Ovary (tissue), 9 donors: ENCODE results near the gene KCNB1. TPM values are rescaled to one million over a fixed set of nuclear protein-coding genes. Genes with fewer than 3 reads are reported as not detected.

ENCODE experiments used
- DNase-seq, 5 donors: peaks; one replicate each; pipeline ENCODE4 v3.0.0-alpha.2; 2019 to 2020
- H3K27ac ChIP-seq, 2 donors: fragments of 200-600 bp; one replicate each; pipeline versions ENCODE4 v1.5.1 to v1.8.0; 2019 to 2022
- H3K27me3 ChIP-seq: fragments of 200-600 bp; one replicate; pipeline ENCODE4 v1.8.0; 2022
- H3K36me3 ChIP-seq: fragments of 200-600 bp; sonication (generic); one replicate; pipeline ENCODE4 v1.5.1; 2019
- H3K4me1 ChIP-seq: one replicate; pipeline ENCODE4 v1.8.1; 2013; ENCODE audit warnings: mild to moderate bottlenecking, moderate library complexity; ENCODE audit not compliant: insufficient read depth
- H3K4me3 ChIP-seq: fragments of 200-600 bp; sonication (generic); one replicate; pipeline ENCODE4 v1.5.1; 2017
- H3K9me3 ChIP-seq, 2 donors: fragments of 200-600 bp in 1 of 2; sonication (generic) in 1 of 2; one replicate each; pipeline versions ENCODE4 v1.5.1 to v1.8.1; 2013 to 2019; ENCODE audit warnings: mild to moderate bottlenecking in 1 of 2, moderate library complexity in 1 of 2
- EP300 ChIP-seq: sonication (generic); formaldehyde crosslinking; IDR thresholded peaks from one replicate; pipeline ENCODE4 v1.6.1; 2017; ENCODE audit warnings: antibody characterized with exemption
- POLR2A ChIP-seq: fragments of 450-650 bp; IDR thresholded peaks from one replicate; pipeline ENCODE4 v1.6.1; 2017; ENCODE audit warnings: antibody characterized with exemption, mild to moderate bottlenecking, moderate library complexity
- WGBS, 3 donors: extraction: QIAGEN DNeasy Blood & Tissue Kit in 1 of 3; methylation state at CpG; one replicate each; pipeline versions ENCODE4 v1.1.5 to v1.1.7; 2013 to 2017; 5-methylcytosine and 5-hydroxymethylcytosine counted together
- intact Hi-C, 4 donors: fragments of 100-400 bp; cut with DNase I; formaldehyde crosslinking; loops; one replicate each; pipeline versions ENCODE4 v1.11.0 to v1.15.1; 2022 to 2023
- polyA plus RNA-seq, 2 donors: library from polyadenylated mRNA; stranded (reverse); fragments of 200-250 nt in 1 of 2; fragments of 350-450 nt in 1 of 2; fragmentation: Illumina TruSeq in 1 of 2; extraction: RNeasy Lipid Tissue Mini Kit (QIAGEN cat#74804) in 1 of 2; gene quantifications; one replicate each; pipeline ENCODE4 v1.2.3, GENCODE V29; 2013 to 2014
- total RNA-seq, 7 donors: library from RNA; depleted of rRNA in 2 of 7; stranded (reverse); fragments of >200 nt in 2 of 7; fragmentation: NEBNext Ultra II Directional in 3 of 7; extraction: Animal tissue kit (Norgen Biotek cat#: 25700) in 3 of 7; gene quantifications; one replicate each; pipeline versions ENCODE4 v1.1.0 to v1.2.4, GENCODE V29; 2016 to 2023
- TF ChIP-seq, protein P1 (sequence below), 3 donors: fragments of 450-650 bp in 2 of 3; fragments of 200-600 bp in 1 of 3; IDR thresholded peaks; one replicate each; pipeline versions ENCODE4 v1.5.1 to v1.8.0; 2016 to 2022; ENCODE audit warnings: antibody characterized with exemption in 3 of 3, mild to moderate bottlenecking in 1 of 3
- donor health status: DM: no; HTN: no; CAD: no; lungs with moderate emphysema.
- donor health status: DM: no; HTN: no; CAD: no.
- donor health status: Bipolar disorder and iron deficiency.
- donor health status: DM: yes; HTN: yes; CAD: no.
- donor health status: DM: no; HTN: no; CAD: no.
- donor health status: DM: yes; HTN: yes; CAD: no.

Gene KCNB1
- total and polyA plus RNA-seq, 9 donors: 0.12 to 5.4 (median 1.3) TPM

DNA sequence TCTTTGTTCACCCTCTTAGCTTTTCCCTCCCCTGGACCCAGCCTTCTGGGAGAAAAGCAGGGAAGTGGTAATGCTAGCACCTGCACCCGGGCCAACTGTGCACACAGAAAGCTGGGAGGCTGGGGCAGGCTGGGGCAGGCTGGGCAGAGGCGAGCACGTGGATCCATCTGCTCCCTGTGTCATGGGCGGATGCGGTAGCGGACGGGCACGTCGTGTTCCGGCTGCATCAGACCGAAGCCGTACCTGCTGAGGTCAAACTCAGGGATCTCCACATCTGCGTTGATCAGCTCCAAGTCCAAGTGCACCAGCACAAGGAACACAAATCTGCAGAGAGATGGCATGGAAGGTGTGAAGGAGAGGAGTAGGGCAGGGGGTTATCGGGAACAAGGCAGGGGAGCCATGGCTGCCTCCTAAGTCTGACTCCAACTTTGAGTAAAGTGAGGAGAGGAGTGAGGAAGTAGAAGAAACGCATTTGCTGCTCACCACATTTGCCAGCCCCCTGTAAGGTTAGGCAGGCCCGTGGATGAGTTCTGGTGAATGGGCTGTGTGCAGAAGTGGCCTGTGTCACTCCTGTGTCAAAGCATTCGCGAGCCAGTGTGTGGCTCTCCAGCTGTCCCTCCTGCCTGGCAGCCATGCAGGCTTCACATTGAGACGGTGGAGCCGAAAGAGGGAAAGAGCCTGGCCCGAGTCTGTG, 25.4 kb upstream of the KCNB1 start:
- no peaks in the 10 kb centered on the region for H3K27me3 ChIP-seq
- H3K27ac ChIP-seq: no peak overlapping the region
- TF ChIP-seq POLR2A (no peak), EP300 (no peak)
- TF ChIP-seq, protein P1, sequence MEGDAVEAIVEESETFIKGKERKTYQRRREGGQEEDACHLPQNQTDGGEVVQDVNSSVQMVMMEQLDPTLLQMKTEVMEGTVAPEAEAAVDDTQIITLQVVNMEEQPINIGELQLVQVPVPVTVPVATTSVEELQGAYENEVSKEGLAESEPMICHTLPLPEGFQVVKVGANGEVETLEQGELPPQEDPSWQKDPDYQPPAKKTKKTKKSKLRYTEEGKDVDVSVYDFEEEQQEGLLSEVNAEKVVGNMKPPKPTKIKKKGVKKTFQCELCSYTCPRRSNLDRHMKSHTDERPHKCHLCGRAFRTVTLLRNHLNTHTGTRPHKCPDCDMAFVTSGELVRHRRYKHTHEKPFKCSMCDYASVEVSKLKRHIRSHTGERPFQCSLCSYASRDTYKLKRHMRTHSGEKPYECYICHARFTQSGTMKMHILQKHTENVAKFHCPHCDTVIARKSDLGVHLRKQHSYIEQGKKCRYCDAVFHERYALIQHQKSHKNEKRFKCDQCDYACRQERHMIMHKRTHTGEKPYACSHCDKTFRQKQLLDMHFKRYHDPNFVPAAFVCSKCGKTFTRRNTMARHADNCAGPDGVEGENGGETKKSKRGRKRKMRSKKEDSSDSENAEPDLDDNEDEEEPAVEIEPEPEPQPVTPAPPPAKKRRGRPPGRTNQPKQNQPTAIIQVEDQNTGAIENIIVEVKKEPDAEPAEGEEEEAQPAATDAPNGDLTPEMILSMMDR (IDR thresholded peaks at IDR 0.05): no peak
- DNase-seq: no peak
- no peak overlapping the region for H3K4me3 ChIP-seq
- H3K36me3 ChIP-seq: no peaks in the 10 kb centered on the region
- H3K9me3 ChIP-seq: no peaks in the 10 kb centered on the region
- intact Hi-C loops: no loop called here
- peaks cover 2% of the 10 kb centered on the region for H3K4me1 ChIP-seq
- WGBS, 3 donors: 79 to 81% (median 80%) methylated on average over 21 of the region's 21 CpGs

DNA sequence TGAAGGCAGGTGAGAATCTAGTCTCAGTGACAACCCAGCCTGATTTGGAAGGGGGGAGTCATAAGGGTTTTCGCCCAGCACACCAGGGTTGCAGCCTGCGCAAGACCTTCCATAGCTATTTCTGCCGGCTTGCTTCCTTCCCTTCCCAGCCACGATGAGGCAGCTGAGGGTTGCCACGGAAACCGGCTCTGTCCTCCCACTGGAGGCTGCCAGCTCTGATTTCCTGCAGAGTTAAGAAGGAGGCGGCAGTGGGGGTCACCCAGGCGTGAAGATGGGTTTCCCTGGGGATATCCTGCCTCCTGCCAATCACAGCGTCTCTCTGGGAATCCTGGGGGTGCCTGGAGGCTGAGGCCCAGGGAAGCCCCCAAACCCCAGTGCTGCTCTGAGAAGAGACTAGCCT, 23.1 kb upstream of the KCNB1 start:
- Histone ChIP-seq H3K27ac (no peak overlapping the region), H3K4me1 (no peaks in the 10 kb centered on the region), H3K27me3 (no peaks in the 10 kb centered on the region), H3K36me3 (no peaks in the 10 kb centered on the region), H3K9me3 (no peaks in the 10 kb centered on the region), H3K4me3 (no peak overlapping the region)
- TF ChIP-seq POLR2A (no peak), EP300 (no peak)
- TF ChIP-seq, protein P1 (IDR thresholded peaks at IDR 0.05): no peak
- intact Hi-C loops: no loop called here
- peak in 4 of 5 donors; percentile 33 to 55 (median 40) for DNase-seq
- 44 to 45% (median 44%) methylated on average over 9 of the region's 9 CpGs for WGBS, 3 donors

DNA sequence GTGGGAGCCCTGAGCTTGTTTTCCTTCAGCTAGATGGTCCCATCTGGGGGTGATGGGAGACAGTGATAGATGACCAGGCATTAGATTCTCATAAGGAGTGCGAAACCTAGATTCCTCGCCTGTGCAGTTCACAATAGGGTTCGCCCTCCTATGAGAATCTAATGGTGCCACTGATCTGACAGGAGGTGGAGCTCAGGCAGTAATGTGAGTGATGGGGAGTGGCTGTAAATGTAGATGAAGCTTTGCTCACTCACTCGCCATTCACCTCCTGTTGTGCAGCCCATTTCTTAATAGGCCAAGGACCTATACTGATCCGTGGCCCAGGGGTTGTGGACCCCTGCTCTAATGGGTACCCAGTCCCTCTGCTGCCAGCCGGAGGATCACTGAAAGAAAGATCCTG, 20.7 kb upstream of the KCNB1 start:
- H3K4me3 ChIP-seq: no peak overlapping the region
- H3K36me3 ChIP-seq: no peaks in the 10 kb centered on the region
- intact Hi-C loops: no loop called here
- H3K4me1 ChIP-seq: no peaks in the 10 kb centered on the region
- H3K9me3 ChIP-seq: no peaks in the 10 kb centered on the region
- no peaks in the 10 kb centered on the region for H3K27me3 ChIP-seq
- 58 to 73% (median 63%) methylated on average over 6 of the region's 6 CpGs for WGBS, 3 donors
- no peak overlapping the region for H3K27ac ChIP-seq
- TF ChIP-seq, protein P1 (IDR thresholded peaks at IDR 0.05): no peak
- TF ChIP-seq EP300 (no peak), POLR2A (no peak)
- DNase-seq: no peak

DNA sequence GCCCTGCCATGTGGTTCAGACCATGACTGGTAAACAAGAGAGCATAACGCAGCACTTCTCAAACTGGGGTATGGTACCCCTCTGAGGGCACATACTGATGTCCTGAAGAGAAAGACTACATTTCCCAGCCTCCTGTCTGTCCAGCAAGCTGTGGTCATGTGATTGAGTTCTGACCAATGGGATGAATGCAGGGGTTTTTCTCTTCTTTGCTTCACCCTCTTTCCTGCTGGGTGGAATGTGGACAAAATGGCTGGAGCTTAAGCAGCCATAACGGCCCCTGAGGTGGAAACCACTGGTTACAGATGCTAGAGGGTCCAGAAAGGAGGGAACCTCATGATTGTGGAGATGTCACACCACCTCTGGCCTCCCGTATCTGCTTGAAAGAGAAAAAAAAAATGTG, 19.4 kb upstream of the KCNB1 start:
- H3K36me3 ChIP-seq: no peaks in the 10 kb centered on the region
- 56 to 82% (median 70%) methylated on average over 3 of the region's 3 CpGs for WGBS, 3 donors
- TF ChIP-seq, protein P1 (IDR thresholded peaks at IDR 0.05): no peak
- no peaks in the 10 kb centered on the region for H3K27me3 ChIP-seq
- no peak overlapping the region for H3K27ac ChIP-seq
- intact Hi-C loops: no loop called here
- H3K4me1 ChIP-seq: no peaks in the 10 kb centered on the region
- no peak overlapping the region for H3K4me3 ChIP-seq
- no peak for DNase-seq
- H3K9me3 ChIP-seq: no peaks in the 10 kb centered on the region
